Activated CD8-positive, alpha-beta T cell treated with anti-CD3 and anti-CD28 coated beads for 36 hours (primary cell): Measurements from ENCODE around the gene CACNA1C. TPM values are rescaled to one million over a fixed set of nuclear protein-coding genes. Genes with fewer than 3 reads are reported as not detected.

Source experiments
- ATAC-seq: fragments of 200-7000 bp; cut with Tn5 transposase; one replicate; pipeline ENCODE4 v1.10.0; 2021; ENCODE audit warnings: mild to moderate bottlenecking, moderate library complexity
- CTCF ChIA-PET: fragments of 350-600 bp; sonication (Branson Sonifier 250); formaldehyde crosslinking; loops from one replicate; lab custom pipeline; 2021; ENCODE audit warnings: antibody characterized with exemption; lab: Charles Lee
- POLR2A ChIA-PET: fragments of 350-600 bp; sonication (Branson Sonifier 250); formaldehyde crosslinking; loops from one replicate; lab custom pipeline; 2021; ENCODE audit warnings: antibody characterized with exemption; lab: Charles Lee
- DNase-seq: peaks from one replicate; pipeline ENCODE4 v3.0.0-alpha.2; 2020
- H3K27ac Mint-ChIP-seq: one replicate; pipeline ENCODE4 v1.8.0; 2021; ENCODE audit warnings: mild to moderate bottlenecking, mixed read lengths
- H3K27me3 Mint-ChIP-seq: one replicate; pipeline ENCODE4 v1.8.0; 2021; ENCODE audit warnings: mixed read lengths
- H3K36me3 Mint-ChIP-seq: one replicate; pipeline ENCODE4 v1.8.0; 2021; ENCODE audit warnings: low read depth, mixed read lengths
- H3K4me1 Mint-ChIP-seq: one replicate; pipeline ENCODE4 v1.8.0; 2021; ENCODE audit warnings: low read depth, mixed read lengths
- H3K4me3 Mint-ChIP-seq: one replicate; pipeline ENCODE4 v1.8.0; 2021; ENCODE audit warnings: mild to moderate bottlenecking, moderate library complexity, mixed read lengths
- H3K9me3 Mint-ChIP-seq: one replicate; pipeline ENCODE4 v1.8.0; 2021; ENCODE audit warnings: mixed read lengths
- CTCF ChIP-seq: fragments of 200-600 bp; IDR thresholded peaks from one replicate; pipeline ENCODE4 v1.8.0; 2022; ENCODE audit warnings: antibody characterized with exemption, mild to moderate bottlenecking
- intact Hi-C: fragments of 100-400 bp; cut with micrococcal nuclease; formaldehyde crosslinking; loops from one replicate; pipeline ENCODE4 v1.10.0; 2022
- total RNA-seq, 2 experiments: library from RNA; stranded (reverse); gene quantifications; one replicate each; pipeline ENCODE4 v1.2.3, GENCODE V29; 2021

The CACNA1C gene
- total RNA-seq, 2 experiments from 2014 or later = 0.02 to 0.05 TPM

DNA sequence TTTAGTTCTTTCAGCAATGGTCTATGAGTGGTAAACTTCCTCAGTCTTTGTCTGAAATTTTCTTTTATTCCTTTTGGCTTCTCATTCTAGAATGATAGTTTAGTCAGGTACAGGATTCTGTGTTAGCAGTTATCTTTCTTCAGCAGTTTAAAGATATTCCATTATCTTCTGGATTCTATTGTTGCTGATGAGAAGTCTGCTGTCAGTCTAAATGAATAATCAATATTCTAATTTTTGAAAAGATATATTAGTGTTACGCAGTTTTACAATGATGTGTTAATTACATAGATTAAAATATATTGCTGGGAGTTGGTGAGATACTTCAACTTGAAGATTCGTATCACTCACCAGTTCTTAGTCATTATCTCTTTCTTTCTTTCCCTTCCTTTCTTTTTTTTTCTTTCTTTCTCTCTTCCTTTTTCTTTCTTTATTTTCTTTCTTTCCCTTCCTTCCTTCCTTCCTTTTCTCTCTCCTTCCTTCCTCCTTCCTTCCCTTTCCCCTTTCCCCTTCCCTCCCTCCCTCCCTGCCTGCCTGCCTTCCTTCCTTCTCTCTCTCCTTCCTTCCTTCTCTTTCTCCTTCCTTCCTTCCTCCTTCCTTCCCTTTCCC lies 17.8 kb downstream of the CACNA1C start:
- Mint-ChIP-seq H3K9me3 (peaks cover 12% of the 10 kb centered on the region), H3K4me3 (no peak overlapping the region)

GRCh38 chr12:2074792-2075191 lies 22.0 kb downstream of the CACNA1C start:
- intact Hi-C loops = no loop called here
- ATAC-seq (no peak), DNase-seq (no peak)
- TF ChIP-seq CTCF = no peak
- Mint-ChIP-seq H3K27me3 (no peaks in the 10 kb centered on the region), H3K27ac (no peak overlapping the region), H3K9me3 (peaks cover 15% of the 10 kb centered on the region), H3K4me1 (no peaks in the 10 kb centered on the region), H3K36me3 (no peaks in the 10 kb centered on the region), H3K4me3 (no peak overlapping the region)
- ChIA-PET CTCF (no interaction called here), POLR2A (no interaction called here)

More for the DNA sequence above, 17.8 kb downstream of the CACNA1C start:
- H3K27me3 Mint-ChIP-seq = no peaks in the 10 kb centered on the region
- TF ChIP-seq CTCF = no peak
- no peaks in the 10 kb centered on the region for H3K36me3 Mint-ChIP-seq
- no peak for DNase-seq
- no peaks in the 10 kb centered on the region for H3K4me1 Mint-ChIP-seq
- H3K27ac Mint-ChIP-seq = no peak overlapping the region
- ChIA-PET POLR2A (no interaction called here), CTCF (no interaction called here)
- ATAC-seq = no peak
- intact Hi-C loops = no loop called here

- H3K36me3 Mint-ChIP-seq = no peaks in the 10 kb centered on the region
- no peaks in the 10 kb centered on the region for H3K27me3 Mint-ChIP-seq
- no peak for ATAC-seq
- no peak for DNase-seq
- intact Hi-C loops = no loop called here
- H3K4me3 Mint-ChIP-seq = no peak overlapping the region
- no peak overlapping the region for H3K27ac Mint-ChIP-seq
- H3K9me3 Mint-ChIP-seq = peaks cover 11% of the 10 kb centered on the region
- POLR2A ChIA-PET = no interaction called here
- H3K4me1 Mint-ChIP-seq = no peaks in the 10 kb centered on the region
- no peak for TF ChIP-seq CTCF
- CTCF ChIA-PET = no interaction called here
These were observed 22.9 kb downstream of the CACNA1C start for GRCh38 chr12:2075508-2076195.

GRCh38 chr12:2076196-2076570 lies 23.4 kb downstream of the CACNA1C start:
- no peaks in the 10 kb centered on the region for H3K36me3 Mint-ChIP-seq
- ChIA-PET POLR2A (no interaction called here), CTCF (no interaction called here)
- H3K9me3 Mint-ChIP-seq = peaks cover 13% of the 10 kb centered on the region
- H3K4me3 Mint-ChIP-seq = no peak overlapping the region
- intact Hi-C loops = no loop called here
- no peak for DNase-seq
- H3K27ac Mint-ChIP-seq = no peak overlapping the region
- TF ChIP-seq CTCF = no peak
- no peaks in the 10 kb centered on the region for H3K27me3 Mint-ChIP-seq
- H3K4me1 Mint-ChIP-seq = no peaks in the 10 kb centered on the region
- no peak for ATAC-seq

DNA sequence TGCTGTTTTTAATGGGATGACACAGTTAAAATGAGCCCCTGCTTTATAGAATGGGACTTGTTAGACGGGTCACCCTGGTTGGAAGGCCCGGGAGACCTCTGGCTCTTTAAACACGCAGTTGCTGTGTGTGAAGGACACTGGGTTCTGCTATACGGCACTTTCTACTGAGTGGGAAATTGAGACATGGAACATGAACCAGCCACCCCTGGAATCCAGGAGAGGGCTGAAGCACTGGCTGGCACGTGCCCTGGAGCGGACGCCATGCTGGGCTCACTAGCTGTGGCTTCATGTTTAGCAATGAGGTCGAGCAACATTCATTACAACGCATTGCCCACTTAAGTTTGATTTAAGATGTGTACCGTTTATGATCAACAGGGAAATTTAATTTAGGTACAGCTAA lies 23.9 kb downstream of the CACNA1C start:
- H3K36me3 Mint-ChIP-seq = no peaks in the 10 kb centered on the region
- H3K27ac Mint-ChIP-seq = no peak overlapping the region
- no peaks in the 10 kb centered on the region for H3K27me3 Mint-ChIP-seq
- ATAC-seq = no peak
- no peak overlapping the region for H3K4me3 Mint-ChIP-seq
- CTCF ChIA-PET = no interaction called here
- H3K4me1 Mint-ChIP-seq = no peaks in the 10 kb centered on the region
- no peak for TF ChIP-seq CTCF
- POLR2A ChIA-PET = no interaction called here
- intact Hi-C loops = no loop called here
- peaks cover 7% of the 10 kb centered on the region for H3K9me3 Mint-ChIP-seq
- no peak for DNase-seq
